Measurements from ENCODE around the gene VRK2. TPM values are rescaled to one million over a fixed set of nuclear protein-coding genes. Genes with fewer than 3 reads are reported as not detected.
A peak's percentile ranks its signal among the peaks of the same experiment; 100 is the strongest.

VRK2 gene
- total RNA-seq, 1 donor from 2014 or later: 20.7 TPM

- H3K36me3 ChIP-seq: peaks cover 11% of the 10 kb centered on the region
- H3K27ac ChIP-seq (replicated peaks): peak overlapping the region; percentile 98
- no peak for TF ChIP-seq CTCF (IDR thresholded peaks at IDR 0.05; ENCODE audit: borderline replicate concordance)
- no peaks in the 10 kb centered on the region for H3K27me3 ChIP-seq (ENCODE audit: low read depth)
- H3K4me3 ChIP-seq: peak overlapping the region; percentile 84
- peaks cover 49% of the 10 kb centered on the region for H3K4me1 ChIP-seq
- no peak for DNase-seq
- no peaks in the 10 kb centered on the region for H3K9me3 ChIP-seq (replicated peaks)
- intact Hi-C loops (cut with micrococcal nuclease): no loop called here
Measured at GRCh38 chr2:58045580-58046334, 849 bp upstream of the VRK2 start.

DNA sequence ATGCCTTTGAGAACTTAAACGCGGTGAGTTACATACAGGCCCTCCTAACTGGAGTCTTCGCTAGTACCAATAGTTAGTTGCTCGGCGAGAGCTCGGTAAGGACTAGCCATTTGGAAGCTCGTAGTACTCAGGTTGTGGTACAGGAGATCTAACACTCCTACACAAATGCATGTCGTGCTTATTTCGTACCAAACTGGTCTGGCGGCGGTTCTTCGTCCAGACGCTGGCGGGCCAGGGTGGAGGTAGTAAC lies 346 bp upstream of the VRK2 start:
- Histone ChIP-seq H3K36me3 (peaks cover 11% of the 10 kb centered on the region), H3K4me3 (peak overlapping the region; percentile 84), H3K9me3 (replicated peaks) (no peaks in the 10 kb centered on the region), H3K4me1 (peaks cover 49% of the 10 kb centered on the region), H3K27me3 (ENCODE audit: low read depth) (no peaks in the 10 kb centered on the region), H3K27ac (replicated peaks) (peak overlapping the region; percentile 98)
- no peak for DNase-seq
- TF ChIP-seq CTCF (IDR thresholded peaks at IDR 0.05; ENCODE audit: borderline replicate concordance): no peak
- intact Hi-C loops (cut with micrococcal nuclease): no loop called here

- intact Hi-C loops (cut with micrococcal nuclease): no loop called here
- no peaks in the 10 kb centered on the region for H3K9me3 ChIP-seq (replicated peaks)
- TF ChIP-seq CTCF (IDR thresholded peaks at IDR 0.05; ENCODE audit: borderline replicate concordance): no peak
- H3K4me3 ChIP-seq: peak overlapping the region; percentile 84
- peak overlapping the region; percentile 98 for H3K27ac ChIP-seq (replicated peaks)
- H3K4me1 ChIP-seq: peaks cover 43% of the 10 kb centered on the region
- peaks cover 11% of the 10 kb centered on the region for H3K36me3 ChIP-seq
- DNase-seq: no peak
- H3K27me3 ChIP-seq (ENCODE audit: low read depth): no peaks in the 10 kb centered on the region
Measured at GRCh38 chr2:58047373-58047935, 848 bp downstream of the VRK2 start.

- Histone ChIP-seq H3K9me3 (replicated peaks) (no peaks in the 10 kb centered on the region), H3K4me1 (peaks cover 41% of the 10 kb centered on the region), H3K4me3 (peak overlapping the region; percentile 84)
Measured at GRCh38 chr2:58047961-58048360, 1.4 kb downstream of the VRK2 start.

GRCh38 chr2:58051445-58051844 lies 4.8 kb downstream of the VRK2 start:
- H3K36me3 ChIP-seq: peaks cover 11% of the 10 kb centered on the region
- H3K27ac ChIP-seq (replicated peaks): no peak overlapping the region
- no peak for DNase-seq
- no peaks in the 10 kb centered on the region for H3K27me3 ChIP-seq (ENCODE audit: low read depth)
- H3K9me3 ChIP-seq (replicated peaks): no peaks in the 10 kb centered on the region
- intact Hi-C loops (cut with micrococcal nuclease): loop anchor here (10.0 kb wide), 1 partner anchor 183 kb away; no protein-coding TSS in a partner anchor
- TF ChIP-seq CTCF (IDR thresholded peaks at IDR 0.05; ENCODE audit: borderline replicate concordance): no peak
- peaks cover 50% of the 10 kb centered on the region for H3K4me1 ChIP-seq
- H3K4me3 ChIP-seq: no peak overlapping the region

More at GRCh38 chr2:58047961-58048360, 1.4 kb downstream of the VRK2 start:
- intact Hi-C loops (cut with micrococcal nuclease): no loop called here
- Histone ChIP-seq H3K27ac (replicated peaks) (peak overlapping the region; percentile 98), H3K36me3 (peaks cover 11% of the 10 kb centered on the region), H3K27me3 (ENCODE audit: low read depth) (no peaks in the 10 kb centered on the region)
- TF ChIP-seq CTCF (IDR thresholded peaks at IDR 0.05; ENCODE audit: borderline replicate concordance): no peak
- no peak for DNase-seq

Data from left ventricle myocardium inferior (tissue), 1 donor.